Keratinocyte (primary cell): ENCODE measurements around the gene TDRD10. TPM values are rescaled to one million over a fixed set of nuclear protein-coding genes. Genes with fewer than 3 reads are reported as not detected.

Experiments used
- DNase-seq: peaks from one replicate; pipeline ENCODE4 v3.0.0-alpha.2; 2011; ENCODE audit warnings: low read depth, missing footprints, low spot score
- FAIRE-seq: peaks from 2 replicates; lab custom pipeline; 2011; peaks lifted over from hg19 to GRCh38; lab: Jason Lieb, UNC
- H2AFZ ChIP-seq: 2 replicates; pipeline ENCODE4 v1.6.0; 2012; ENCODE audit warnings: low read length, control low read depth, inconsistent platforms; ENCODE audit not compliant: control insufficient read depth
- H3K27ac ChIP-seq: 2 replicates; pipeline ENCODE4 v1.5.1; 2011; ENCODE audit warnings: low read length; ENCODE audit not compliant: control insufficient read depth, insufficient read depth
- H3K27me3 ChIP-seq: 3 replicates; pipeline ENCODE4 v1.6.0; 2011; ENCODE audit warnings: low read length; ENCODE audit not compliant: control insufficient read depth, insufficient read depth; ENCODE audit errors: extremely low read depth
- H3K36me3 ChIP-seq, 2 experiments: 2 replicates in 1 of 2; 3 replicates in 1 of 2; pipeline ENCODE4 v1.5.1; 2011; ENCODE audit warnings: low read length in 2 of 2, mild to moderate bottlenecking in 1 of 2; ENCODE audit not compliant: control insufficient read depth in 2 of 2, insufficient read depth in 2 of 2; ENCODE audit errors: extremely low read depth in 1 of 2
- H3K4me1 ChIP-seq: 3 replicates; pipeline ENCODE4 v1.5.1; 2011; ENCODE audit warnings: low read length; ENCODE audit not compliant: control insufficient read depth, insufficient read depth; ENCODE audit errors: extremely low read depth
- H3K4me2 ChIP-seq: 3 replicates; pipeline ENCODE4 v1.6.0; 2011; ENCODE audit warnings: low read depth, low read length; ENCODE audit not compliant: control insufficient read depth, insufficient read depth; ENCODE audit errors: extremely low read depth
- H3K4me3 ChIP-seq, 3 experiments: fragments of 200-600 bp in 1 of 3; sonication (generic) in 1 of 3; 2 replicates in 2 of 3; 3 replicates in 1 of 3; pipeline ENCODE4 v1.5.1; 2011 to 2016; ENCODE audit warnings: low read length in 3 of 3, mild to moderate bottlenecking in 3 of 3, control low read depth in 2 of 3, inconsistent platforms in 1 of 3, low read depth in 1 of 3, mixed read lengths in 1 of 3, mixed run types in 1 of 3, moderate library complexity in 1 of 3; ENCODE audit not compliant: control insufficient read depth in 2 of 3, insufficient read depth in 2 of 3; ENCODE audit errors: extremely low read depth in 1 of 3
- H3K79me2 ChIP-seq: 2 replicates; pipeline ENCODE4 v1.6.0; 2012; ENCODE audit warnings: low read length; ENCODE audit not compliant: control insufficient read depth, insufficient read depth
- H3K9ac ChIP-seq: 3 replicates; pipeline ENCODE4 v1.6.0; 2011; ENCODE audit warnings: low read length; ENCODE audit not compliant: control insufficient read depth, insufficient read depth; ENCODE audit errors: extremely low read depth
- H3K9me1 ChIP-seq: 3 replicates; pipeline ENCODE4 v1.6.0; 2011; ENCODE audit warnings: low read length; ENCODE audit not compliant: control insufficient read depth, insufficient read depth; ENCODE audit errors: extremely low read depth
- H3K9me3 ChIP-seq: 2 replicates; pipeline ENCODE4 v1.5.1; 2012; ENCODE audit warnings: low read depth, low read length; ENCODE audit not compliant: control insufficient read depth
- H4K20me1 ChIP-seq: 3 replicates; pipeline ENCODE4 v1.6.0; 2011; ENCODE audit warnings: low read length; ENCODE audit not compliant: control insufficient read depth, insufficient read depth; ENCODE audit errors: extremely low read depth
- EZH2 ChIP-seq: IDR thresholded peaks from one replicate; pipeline ENCODE4 v1.6.1; 2012; ENCODE audit warnings: inconsistent platforms, mild to moderate bottlenecking, low read length, moderate library complexity
- dilution Hi-C: fragments of 300-500 bp; cut with MboI; formaldehyde crosslinking; loops from one replicate; pipeline ENCODE4 v1.7.0; 2020; ENCODE audit warnings: low sequenced_read_pairs; ENCODE audit not compliant: extremely low pct_ligation_motif_present
- polyA plus RNA-seq, 5 experiments: library from polyadenylated mRNA; depleted of rRNA in 3 of 5; stranded (reverse) in 3 of 5; stranded (forward) in 1 of 5; unstranded in 1 of 5; fragments of >200 nt; gene quantifications; 1 replicate in 1 of 5; 2 replicates in 3 of 5; 3 replicates in 1 of 5; pipeline versions ENCODE4 v1.2.1 to v1.2.3, GENCODE V29; 2011 to 2012; ENCODE audit warnings: missing spikeins in 2 of 5, low read depth in 1 of 5, low replicate concordance in 1 of 5
- TF ChIP-seq, protein P1 (sequence below), 3 experiments: IDR thresholded peaks in 1 of 3; conservative IDR thresholded peaks in 1 of 3; optimal IDR thresholded peaks in 1 of 3; 2 replicates in 2 of 3; 3 replicates in 1 of 3; pipeline versions ENCODE3 to v1.5.1; 2011; ENCODE audit warnings: low read length in 3 of 3, mild to moderate bottlenecking in 3 of 3, moderate library complexity in 2 of 3, control low read depth in 1 of 3, inconsistent platforms in 1 of 3; ENCODE audit not compliant: insufficient read depth in 2 of 3; ENCODE audit errors: extremely low read depth in 1 of 3

TDRD10 gene
- polyA plus RNA-seq, 1 donor (not counting 4 experiments of a cell fraction or from before 2014, with no cell fraction given) = not detected

DNA sequence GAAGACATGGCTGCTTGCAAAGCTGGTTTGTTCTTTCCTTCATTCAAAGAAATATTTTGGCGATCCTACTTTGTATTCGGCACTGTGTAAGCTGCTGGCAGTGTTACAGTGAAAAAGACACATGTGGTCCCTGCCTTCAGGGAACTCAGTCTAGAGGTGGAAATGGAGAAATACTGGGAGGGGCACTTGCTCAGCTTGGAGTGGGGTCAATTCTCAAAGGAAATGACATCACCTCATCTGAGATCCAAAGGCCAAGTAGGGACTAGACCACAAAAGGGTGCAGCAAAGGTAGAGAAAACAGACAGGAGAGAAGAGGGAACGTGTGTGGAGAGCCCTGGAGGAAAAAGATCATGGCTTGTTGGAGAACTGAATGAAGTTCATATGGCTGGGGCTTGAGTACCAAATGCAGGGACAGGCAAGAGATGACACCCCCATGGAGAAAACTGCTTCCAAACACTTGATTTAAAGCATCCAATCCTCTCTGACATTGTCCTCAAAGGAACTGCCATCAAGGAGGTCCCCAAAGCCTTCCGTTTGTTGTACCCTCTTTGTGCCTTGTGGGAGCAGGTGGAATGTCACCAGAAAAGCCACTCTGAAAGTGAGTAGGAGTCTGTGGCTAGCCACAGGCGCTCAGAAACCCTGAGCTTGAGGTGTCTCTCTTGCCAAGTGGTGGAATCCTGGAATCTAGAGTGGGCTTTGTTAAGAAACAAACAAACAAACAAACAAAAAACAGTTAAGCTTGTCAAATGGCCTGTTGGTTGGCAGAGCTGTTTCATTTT is 48.3 kb upstream of the TDRD10 start:
- Histone ChIP-seq H3K9me3 (no peaks in the 10 kb centered on the region), H3K27me3 (no peaks in the 10 kb centered on the region), H3K27ac (peak overlapping the region; percentile 37), H3K4me2 (peak overlapping the region; percentile 69), H2AFZ (peak overlapping the region; percentile 52), H3K79me2 (no peaks in the 10 kb centered on the region), H3K9ac (no peak overlapping the region), H3K4me3 (peak overlapping the region in 1 of 3 experiments; percentile 18), H3K4me1 (peaks cover 11% of the 10 kb centered on the region), H4K20me1 (no peaks in the 10 kb centered on the region), H3K36me3 (peaks cover 6 to 23% of the 10 kb centered on the region in 2 experiments), H3K9me1 (no peaks in the 10 kb centered on the region)
- TF ChIP-seq, protein P1, sequence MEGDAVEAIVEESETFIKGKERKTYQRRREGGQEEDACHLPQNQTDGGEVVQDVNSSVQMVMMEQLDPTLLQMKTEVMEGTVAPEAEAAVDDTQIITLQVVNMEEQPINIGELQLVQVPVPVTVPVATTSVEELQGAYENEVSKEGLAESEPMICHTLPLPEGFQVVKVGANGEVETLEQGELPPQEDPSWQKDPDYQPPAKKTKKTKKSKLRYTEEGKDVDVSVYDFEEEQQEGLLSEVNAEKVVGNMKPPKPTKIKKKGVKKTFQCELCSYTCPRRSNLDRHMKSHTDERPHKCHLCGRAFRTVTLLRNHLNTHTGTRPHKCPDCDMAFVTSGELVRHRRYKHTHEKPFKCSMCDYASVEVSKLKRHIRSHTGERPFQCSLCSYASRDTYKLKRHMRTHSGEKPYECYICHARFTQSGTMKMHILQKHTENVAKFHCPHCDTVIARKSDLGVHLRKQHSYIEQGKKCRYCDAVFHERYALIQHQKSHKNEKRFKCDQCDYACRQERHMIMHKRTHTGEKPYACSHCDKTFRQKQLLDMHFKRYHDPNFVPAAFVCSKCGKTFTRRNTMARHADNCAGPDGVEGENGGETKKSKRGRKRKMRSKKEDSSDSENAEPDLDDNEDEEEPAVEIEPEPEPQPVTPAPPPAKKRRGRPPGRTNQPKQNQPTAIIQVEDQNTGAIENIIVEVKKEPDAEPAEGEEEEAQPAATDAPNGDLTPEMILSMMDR (optimal IDR thresholded peaks at IDR 0.05 in 1 of 3, IDR thresholded peaks at IDR 0.05 in 1 of 3, conservative IDR thresholded peaks at IDR 0.05 in 1 of 3; ENCODE audit: extremely low read depth in 1 of 3, insufficient read depth in 2 of 3, low read length in 3 of 3) = no peak
- TF ChIP-seq EZH2 = no peak
- FAIRE-seq (no peak), DNase-seq (no peak)
- dilution Hi-C loops = no loop called here

DNA sequence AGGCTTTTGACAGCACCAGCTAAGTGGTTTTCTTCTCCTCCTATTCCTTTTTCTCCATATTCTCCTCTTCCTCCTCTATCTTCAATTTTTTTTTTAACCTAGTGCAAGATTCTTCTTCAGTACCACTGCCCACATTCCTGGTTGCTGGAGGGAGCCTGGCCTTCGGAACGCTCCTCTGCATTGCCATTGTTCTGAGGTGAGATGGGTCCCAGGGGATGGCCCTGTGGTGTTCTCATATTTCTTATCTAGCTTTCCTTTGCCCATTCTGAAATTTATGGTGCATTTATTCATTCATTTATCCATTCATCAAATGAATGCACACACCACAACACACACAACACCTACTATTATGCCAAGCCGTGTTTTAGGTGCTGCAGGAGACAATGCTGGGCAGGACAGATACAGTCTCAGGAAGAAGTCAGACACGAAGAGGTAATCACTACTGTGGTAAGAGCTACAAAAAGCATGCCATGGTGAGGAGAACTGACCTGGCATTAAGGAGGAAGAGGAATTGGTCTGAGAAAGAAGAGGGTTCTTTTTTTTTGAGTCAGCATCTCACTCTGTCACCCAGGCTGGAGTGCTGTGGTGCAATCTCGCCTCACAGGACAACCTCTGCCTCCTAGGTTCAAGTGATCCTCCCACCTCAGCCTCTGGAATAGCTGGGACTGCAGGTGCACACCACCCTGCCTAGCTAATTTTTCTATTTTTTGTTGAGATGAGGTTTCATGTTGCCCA is 47.5 kb upstream of the TDRD10 start:
- no peak overlapping the region for H2AFZ ChIP-seq
- H3K79me2 ChIP-seq = no peaks in the 10 kb centered on the region
- no peak overlapping the region for H3K27ac ChIP-seq
- H3K4me3 ChIP-seq = no peak overlapping the region
- DNase-seq (no peak), FAIRE-seq (no peak)
- no peaks in the 10 kb centered on the region for H3K9me3 ChIP-seq
- H3K4me2 ChIP-seq = no peak overlapping the region
- H4K20me1 ChIP-seq = no peaks in the 10 kb centered on the region
- dilution Hi-C loops = no loop called here
- H3K4me1 ChIP-seq = peaks cover 11% of the 10 kb centered on the region
- no peak for TF ChIP-seq EZH2
- TF ChIP-seq, protein P1 (optimal IDR thresholded peaks at IDR 0.05 in 1 of 3, IDR thresholded peaks at IDR 0.05 in 1 of 3, conservative IDR thresholded peaks at IDR 0.05 in 1 of 3; ENCODE audit: extremely low read depth in 1 of 3, insufficient read depth in 2 of 3, low read length in 3 of 3) = no peak
- H3K9me1 ChIP-seq = no peaks in the 10 kb centered on the region
- peaks cover 6 to 26% of the 10 kb centered on the region in 2 experiments for H3K36me3 ChIP-seq
- no peak overlapping the region for H3K9ac ChIP-seq
- H3K27me3 ChIP-seq = no peaks in the 10 kb centered on the region
